HS-5 (cell line): ENCODE data around the gene CTDSP1.

Experiments used
- DNase-seq: peaks from one replicate; pipeline ENCODE4 v3.0.0-alpha.2; 2012; ENCODE audit warnings: low read depth

The CTDSP1 gene

DNA sequence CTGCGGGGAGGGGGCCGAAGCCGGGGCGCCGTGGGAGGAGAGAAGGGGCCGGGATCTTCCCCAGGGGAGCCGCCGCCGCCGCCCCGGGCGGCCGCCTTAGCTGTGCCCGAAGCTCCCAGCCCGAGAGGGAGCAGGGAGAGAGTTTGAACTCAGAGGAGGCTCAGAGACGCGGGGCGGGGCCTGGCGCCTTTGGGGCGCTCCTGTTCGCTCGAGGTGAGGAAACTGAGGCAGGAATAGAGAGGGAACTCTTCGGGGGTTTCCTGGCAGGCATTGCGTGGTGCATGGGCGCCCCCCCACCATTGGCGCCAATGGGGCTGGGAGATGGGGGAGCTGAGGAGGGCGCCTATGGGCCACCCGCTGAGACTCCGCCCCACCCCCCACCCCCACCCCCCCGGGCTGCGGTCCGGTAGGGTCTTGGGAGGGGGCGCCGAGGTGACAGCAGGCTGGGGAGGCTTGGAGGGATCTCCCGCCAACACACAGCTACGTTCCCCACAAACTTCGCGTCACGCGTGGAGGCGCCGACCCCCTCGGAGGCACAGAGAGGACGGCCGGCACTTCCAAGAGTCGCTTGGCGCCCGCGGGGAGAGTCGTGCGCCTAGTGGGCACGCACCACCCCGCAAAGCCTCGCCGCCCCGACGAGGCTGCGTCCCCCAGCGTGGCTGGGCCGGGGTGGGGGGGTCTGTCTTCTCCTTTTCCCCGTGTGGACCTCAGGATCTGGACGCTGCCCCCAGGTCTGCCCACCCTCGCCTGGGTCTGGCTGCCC is 680 bp downstream of the CTDSP1 start:
- DNase-seq: no peak

DNA sequence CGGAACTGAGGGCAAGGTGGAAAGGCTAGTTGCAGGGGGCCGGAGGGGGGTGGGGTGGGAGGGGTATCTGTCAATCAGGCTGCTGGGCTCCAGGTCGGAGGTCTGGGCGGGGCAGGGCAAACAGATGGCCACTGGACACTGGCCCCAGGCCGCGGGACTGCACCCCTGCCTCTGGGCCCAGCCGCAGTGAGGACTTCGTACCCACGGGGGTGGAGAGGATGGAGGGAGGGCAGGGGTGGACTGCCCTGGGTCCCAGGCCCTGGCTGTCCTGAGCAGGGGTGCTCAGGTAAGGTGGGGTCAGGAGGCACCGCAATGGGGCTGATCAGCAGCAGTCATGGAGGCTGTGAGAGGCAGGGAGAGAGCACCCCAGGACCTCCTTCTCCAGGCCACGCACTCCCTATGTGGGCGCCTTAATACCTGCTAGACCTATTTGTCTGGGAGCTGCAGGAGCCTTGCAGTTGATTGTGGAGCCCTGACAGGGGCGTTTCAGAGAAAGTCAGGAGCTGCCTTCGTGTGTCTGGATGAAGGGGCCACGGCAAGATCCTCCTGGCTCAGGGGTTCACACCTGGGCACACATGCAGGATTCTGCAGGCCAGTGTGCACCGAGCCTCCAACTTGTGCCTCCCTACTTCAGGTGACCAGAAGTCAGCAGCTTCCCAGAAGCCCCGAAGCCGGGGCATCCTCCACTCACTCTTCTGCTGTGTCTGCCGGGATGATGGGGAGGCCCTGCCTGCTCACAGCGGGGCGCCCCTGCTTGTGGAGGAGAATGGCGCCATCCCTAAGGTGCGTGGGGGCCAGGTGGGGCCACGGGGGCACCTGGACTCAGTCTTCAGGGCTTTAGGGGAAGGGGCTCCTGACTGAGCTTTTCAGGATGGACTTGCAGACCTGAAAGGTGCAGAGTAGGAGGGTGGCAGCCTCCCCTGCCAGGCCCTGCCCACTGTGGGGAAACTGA is 1.5 kb downstream of the CTDSP1 start:
- no peak for DNase-seq

DNA sequence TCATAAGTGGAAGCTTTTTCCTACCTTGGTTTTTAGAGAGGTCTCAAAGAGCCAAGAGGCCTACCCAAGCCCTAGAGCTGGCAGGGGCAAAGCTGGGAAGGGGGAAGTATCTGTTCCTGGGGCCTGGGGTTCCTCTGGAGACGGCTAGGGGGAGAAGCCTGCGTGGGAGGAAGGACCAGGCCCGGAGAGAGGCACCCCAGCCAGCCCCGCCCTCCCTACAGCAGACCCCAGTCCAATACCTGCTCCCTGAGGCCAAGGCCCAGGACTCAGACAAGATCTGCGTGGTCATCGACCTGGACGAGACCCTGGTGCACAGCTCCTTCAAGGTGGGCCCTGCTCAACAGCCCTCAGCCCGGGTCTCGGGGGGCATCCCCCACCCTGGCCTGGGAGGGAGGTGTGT is 2.2 kb downstream of the CTDSP1 start:
- DNase-seq: no peak

DNA sequence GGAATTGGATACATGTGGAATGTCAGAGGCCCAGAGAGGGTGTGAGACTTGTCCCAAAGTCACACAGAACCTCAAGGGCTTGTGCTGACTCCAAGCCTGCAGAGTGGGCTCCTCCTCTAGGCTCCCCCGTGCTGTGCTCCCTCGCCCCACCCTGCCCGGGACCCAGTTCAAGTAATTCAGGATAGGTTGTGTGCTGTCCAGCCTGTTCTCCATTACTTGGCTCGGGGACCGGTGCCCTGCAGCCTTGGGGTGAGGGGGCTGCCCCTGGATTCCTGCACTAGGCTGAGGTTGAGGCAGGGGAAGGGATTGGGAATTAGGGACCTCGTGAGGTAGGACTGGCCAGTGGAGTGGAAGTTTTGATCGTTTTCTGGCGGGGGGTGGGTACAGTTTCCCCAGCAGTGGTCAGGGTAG is 2.8 kb downstream of the CTDSP1 start:
- no peak for DNase-seq

DNA sequence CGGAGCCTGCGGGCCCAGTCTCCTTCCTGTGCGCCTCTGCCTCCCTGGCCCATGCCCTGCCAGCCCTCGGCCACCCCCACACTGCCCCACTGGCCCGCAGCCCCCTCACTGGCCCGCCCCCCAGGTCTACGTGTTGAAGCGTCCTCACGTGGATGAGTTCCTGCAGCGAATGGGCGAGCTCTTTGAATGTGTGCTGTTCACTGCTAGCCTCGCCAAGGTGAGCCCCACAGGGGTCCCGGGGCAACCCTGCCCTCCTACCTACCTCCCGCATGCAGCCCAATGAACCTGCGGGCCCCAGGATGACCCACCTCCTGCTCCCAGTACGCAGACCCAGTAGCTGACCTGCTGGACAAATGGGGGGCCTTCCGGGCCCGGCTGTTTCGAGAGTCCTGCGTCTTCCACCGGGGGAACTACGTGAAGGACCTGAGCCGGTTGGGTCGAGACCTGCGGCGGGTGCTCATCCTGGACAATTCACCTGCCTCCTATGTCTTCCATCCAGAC is 3.3 kb downstream of the CTDSP1 start:
- DNase-seq: no peak

DNA sequence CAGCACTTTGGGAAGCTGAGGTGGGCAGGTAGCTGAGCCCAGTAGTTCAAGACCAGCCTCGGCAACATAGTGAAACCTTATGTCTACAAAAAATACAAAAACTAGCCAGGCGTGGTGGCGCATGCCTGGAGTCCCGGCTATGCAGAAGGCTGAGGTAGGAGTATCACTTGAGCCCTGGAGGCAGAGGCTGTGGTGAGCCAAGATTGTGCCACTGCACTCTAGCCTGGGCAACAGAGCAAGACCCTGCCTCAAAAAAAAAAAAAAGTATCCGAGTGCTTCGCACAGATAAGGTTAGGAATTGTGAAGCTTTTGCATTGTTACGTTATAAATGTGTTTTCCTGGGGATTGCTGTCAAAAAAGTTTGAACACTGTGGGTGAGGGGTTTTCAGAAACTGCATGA is 4.1 kb downstream of the CTDSP1 start:
- DNase-seq: no peak

DNA sequence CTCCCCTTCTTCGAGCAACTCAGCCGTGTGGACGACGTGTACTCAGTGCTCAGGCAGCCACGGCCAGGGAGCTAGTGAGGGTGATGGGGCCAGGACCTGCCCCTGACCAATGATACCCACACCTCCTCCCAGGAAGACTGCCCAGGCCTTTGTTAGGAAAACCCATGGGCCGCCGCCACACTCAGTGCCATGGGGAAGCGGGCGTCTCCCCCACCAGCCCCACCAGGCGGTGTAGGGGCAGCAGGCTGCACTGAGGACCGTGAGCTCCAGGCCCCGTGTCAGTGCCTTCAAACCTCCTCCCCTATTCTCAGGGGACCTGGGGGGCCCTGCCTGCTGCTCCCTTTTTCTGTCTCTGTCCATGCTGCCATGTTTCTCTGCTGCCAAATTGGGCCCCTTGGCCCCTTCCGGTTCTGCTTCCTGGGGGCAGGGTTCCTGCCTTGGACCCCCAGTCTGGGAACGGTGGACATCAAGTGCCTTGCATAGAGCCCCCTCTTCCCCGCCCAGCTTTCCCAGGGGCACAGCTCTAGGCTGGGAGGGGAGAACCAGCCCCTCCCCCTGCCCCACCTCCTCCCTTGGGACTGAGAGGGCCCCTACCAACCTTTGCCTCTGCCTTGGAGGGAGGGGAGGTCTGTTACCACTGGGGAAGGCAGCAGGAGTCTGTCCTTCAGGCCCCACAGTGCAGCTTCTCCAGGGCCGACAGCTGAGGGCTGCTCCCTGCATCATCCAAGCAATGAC is 4.8 kb downstream of the CTDSP1 start:
- DNase-seq: no peak

DNA sequence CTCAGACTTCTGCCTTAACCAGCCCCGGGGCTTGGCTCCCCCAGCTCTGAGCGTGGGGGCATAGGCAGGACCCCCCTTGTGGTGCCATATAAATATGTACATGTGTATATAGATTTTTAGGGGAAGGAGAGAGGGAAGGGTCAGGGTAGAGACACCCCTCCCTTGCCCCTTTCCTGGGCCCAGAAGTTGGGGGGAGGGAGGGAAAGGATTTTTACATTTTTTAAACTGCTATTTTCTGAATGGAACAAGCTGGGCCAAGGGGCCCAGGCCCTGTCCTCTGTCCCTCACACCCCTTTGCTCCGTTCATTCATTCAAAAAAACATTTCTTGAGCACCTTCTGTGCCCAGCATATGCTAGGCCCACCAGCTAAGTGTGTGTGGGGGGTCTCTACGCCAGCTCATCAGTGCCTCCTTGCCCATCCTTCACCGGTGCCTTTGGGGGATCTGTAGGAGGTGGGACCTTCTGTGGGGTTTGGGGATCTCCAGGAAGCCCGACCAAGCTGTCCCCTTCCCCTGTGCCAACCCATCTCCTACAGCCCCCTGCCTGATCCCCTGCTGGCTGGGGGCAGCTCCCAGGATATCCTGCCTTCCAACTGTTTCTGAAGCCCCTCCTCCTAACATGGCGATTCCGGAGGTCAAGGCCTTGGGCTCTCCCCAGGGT is 5.5 kb downstream of the CTDSP1 start:
- no peak for DNase-seq

DNA sequence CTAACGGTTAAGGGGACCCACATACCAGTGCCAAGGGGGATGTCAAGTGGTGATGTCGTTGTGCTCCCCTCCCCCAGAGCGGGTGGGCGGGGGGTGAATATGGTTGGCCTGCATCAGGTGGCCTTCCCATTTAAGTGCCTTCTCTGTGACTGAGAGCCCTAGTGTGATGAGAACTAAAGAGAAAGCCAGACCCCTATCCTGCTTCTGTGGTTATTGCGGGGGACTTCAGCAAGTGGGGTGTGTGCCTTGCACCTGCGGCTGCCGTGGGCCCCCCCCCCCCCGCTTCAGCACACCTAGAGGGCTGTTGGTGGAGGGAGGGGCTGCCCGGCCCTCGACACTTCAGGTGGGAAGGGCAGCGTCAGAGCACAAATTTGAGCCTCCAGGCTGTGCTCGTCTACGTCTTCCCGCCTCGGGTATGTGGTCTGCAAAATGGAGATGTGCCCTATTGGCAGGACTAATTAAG is 6.1 kb downstream of the CTDSP1 start:
- no peak for DNase-seq

DNA sequence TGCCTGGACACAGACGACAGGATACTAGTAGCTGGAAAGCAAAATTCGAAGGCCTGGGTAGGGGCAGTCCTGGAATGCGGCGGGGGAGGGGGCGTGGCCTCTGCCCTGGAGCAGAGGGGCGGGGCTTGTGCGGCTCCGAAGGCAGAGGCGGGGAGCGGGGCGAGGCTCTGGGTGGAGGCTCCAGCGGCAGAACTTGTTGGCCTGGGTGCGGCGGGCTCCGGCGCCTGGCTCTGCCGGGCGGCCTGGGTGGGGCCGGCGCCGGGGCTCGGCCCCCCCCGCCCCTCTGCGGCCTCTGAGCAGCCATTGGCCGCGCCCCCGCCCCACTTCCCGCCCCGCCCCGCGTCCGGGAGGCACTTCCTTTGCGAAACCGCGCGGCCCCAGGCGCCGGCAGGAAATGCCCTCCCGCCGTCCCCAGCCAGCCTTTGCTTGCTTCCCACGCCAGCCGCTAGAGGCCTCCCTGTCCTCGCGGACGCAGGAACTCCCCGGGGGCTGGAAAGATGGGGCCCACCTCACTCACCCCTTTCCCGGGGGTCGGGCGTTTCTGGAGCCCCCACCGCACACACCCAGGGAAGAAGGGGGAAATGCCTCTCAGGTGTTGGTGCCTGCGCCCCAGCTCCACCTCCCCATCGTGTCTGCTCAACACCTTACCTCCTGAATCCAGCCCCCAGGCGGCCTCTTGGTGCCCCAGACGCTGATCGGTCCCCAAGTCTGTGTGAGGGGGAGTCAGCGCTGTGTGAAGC is 6.7 kb downstream of the CTDSP1 start:
- peak; percentile 69 for DNase-seq

DNA sequence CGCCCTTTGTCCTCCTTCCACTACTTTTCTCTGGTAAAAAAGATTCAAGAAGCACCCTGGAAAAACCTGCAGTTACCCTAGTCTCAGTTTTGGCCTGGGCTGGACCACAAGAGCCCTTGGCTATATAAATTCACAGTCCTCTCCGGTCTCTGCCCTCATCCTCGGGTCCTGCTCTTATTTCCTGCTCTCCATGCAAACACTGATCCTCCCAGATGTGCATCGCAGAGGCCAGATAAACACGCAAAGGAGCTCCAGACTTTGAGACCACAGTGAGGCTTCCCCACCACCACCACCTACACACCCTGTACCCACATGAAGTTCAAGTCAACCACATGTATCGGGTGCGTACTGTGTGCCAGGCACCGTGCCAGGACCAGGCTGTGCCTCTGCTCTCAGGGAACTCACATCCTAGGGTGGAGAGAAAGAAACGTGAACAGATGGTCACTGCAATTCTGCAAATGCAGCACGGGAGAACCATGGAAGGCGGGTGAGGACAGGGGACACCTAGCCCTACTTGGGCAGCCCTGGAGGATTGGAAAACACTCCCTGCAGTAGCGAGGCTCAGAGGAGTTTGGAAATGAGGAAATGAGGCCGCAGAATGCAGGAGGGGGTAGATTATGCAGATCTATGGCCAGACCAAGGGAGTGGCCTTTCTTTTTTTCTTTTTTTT is 7.4 kb downstream of the CTDSP1 start:
- DNase-seq: no peak

DNA sequence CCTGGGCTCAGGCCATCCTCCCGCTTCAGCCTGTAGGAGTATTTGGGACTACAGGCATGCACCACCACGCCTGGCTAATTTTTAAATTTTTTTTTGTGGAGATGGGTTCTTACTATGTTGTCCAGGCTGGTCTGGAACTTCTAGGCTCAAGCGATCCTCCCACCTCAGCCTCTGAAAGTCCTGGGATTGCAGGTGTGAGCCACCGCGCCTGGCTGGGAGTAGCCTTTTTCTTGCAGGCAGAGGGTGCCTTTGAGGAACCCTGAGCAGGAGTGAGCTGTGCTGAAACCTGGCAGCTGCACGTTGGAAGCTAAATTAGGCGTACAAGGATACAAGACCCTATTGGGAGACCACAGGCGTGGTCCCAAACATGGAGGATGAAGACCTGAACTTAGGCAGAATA is 8.0 kb downstream of the CTDSP1 start:
- no peak for DNase-seq

DNA sequence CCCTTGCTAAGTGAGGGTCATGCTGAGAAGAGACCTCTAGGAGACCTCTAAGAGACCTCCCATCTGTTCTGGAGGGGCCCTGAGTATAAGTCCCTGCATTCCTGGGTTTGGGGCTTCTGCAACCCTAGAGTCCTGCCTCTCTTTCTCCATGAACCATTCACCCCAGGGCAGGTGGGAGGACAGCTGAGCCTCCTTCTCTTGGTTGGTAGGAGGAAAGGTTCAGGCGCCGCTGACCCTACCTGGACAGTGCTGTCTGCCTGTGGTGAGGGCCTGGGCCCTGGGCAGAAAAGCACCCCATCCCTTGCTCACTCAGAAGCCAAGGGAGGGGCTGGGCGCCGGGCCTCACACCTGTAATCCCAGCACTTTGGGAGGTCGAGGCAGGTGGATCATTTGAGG is 18.7 kb downstream of the CTDSP1 start:
- DNase-seq: no peak

DNA sequence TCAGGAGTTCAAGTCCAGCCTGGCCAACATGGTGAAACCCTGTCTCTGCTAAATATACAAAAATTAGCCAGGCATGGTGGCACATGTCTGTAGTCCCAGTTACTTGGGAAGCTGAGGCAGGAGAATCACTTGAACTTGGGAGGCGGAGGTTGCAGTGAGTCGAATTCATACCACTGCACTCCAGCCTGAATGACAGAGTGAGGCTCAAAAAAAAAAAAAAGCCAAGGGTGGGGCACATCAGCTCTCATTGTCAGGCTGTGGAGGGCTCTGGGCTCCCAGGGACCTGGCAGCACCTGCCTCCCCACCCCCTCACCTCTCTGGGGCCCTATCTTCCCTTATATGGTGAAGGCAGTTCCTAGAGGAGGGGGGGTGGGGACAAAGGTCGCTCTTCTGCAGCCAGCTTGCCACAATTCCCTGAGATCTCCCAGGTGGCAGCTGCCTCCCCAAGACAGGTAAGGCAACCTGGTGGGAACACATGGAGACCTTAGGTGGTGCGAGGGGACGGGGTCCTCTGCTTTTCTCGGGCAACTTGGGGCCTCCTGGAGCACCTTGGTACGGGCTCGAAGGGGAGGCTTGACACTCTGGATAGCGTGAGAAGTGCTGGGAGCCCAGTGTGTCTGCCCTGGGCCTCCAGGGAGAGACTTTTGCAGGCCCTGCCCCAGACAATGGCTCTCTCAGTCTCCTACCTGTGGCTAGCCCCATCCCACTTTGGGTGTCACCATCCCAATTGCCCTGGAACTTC is 19.2 kb downstream of the CTDSP1 start, which contains the start of gene VIL1:
Gene VIL1 (plus strand): TSS at position 407 of the 742 bp plus-strand sequence. CDS start 4,656 bp downstream, outside the sequence.
- no peak for DNase-seq

DNA sequence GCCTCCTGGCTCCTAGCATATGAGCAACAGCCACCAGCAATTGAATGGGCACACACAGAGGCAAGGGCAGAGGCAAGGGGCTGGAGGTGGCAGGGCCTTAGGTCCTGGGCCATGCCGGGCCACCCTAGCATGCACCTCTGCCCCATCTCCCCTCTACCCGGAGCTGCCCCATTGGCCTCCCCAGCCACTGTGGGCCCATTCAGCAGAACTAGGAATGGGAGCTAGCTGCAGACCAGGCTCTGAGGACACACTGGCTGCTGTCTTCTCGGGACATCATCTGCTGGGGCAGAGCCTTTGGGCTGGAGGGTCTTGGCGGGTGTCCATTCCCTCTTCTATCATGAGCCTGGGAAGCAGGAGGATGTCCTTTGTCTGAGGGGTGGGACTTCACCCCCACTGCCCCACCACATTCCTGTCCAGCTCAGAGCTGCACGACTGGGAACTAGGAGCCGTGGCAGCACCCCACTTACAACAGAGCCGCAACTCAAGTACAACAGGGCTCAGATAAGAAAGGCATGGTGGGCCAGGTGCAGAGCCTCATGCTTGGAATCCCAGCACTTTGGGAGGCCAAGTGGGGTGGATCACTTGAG is 20.1 kb downstream of the CTDSP1 start:
- no peak for DNase-seq

DNA sequence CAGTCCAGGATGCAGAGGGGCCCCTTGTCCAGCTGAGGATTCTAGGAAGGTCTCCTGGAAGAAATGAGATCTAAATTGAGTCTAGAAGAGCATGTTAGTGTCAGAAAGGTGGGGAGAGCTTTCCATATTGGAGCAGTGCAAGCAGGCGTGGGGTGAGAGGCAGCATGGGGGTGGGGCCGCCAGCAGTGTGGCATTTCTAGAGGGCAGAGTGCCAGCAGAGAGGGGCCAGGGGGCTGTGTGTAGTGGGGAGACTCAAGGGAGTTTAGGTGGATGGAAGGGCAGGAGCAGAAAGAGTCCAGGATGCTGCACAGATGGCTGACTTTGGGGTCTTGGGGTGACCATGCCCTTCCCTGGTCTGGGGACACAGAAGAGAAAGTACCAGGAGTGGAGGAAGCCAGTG is 21.4 kb downstream of the CTDSP1 start:
- no peak for DNase-seq

DNA sequence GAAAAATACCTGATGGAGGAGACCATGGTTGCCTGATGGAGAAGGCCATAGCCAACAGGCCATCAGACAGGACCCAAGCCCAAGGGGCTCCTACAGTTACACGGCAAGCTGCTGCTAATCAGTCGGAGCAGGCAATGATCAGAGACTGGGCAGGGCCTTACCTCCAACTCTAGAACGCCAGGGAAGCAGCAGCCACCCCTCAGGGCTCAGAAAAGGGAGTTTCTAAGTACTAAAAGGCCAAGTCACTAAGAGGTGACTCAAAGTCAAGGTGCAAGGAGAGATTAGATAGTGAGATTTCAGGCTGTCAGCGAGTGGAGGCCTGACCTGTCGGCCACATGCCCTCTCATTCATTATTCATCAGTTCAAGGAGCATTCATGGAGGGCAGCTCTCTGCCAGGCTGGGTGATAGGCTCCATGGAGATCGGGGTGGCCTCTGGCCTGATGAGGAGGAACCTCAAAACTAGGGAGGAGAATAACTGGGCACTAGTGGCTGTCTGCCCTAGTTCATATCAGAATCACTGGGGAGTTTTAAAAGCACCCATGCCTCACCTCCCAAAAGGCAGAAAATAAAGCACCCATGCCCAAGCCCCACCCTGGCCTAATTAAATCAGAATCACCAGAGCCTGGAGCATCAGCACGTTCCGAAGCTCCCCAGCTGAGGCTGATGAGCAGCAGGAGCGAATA is 22.9 kb downstream of the CTDSP1 start:
- DNase-seq: no peak

DNA sequence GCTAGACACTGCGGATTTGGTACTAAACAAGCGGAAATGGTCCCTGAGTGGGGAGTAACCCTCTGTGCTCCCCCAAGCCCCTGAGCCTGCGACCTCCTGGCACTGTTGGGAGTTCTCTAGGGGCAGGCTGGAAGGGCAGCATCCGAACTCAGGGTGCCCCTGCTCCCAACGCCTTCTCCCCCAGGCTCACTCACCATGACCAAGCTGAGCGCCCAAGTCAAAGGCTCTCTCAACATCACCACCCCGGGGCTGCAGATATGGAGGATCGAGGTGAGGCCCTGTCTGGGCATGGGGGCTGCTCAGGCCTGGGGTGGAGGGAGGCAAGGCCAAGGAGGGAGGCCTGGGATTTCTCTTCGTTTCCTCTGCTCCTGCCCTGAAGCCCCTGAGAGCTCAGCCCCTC is 23.9 kb downstream of the CTDSP1 start:
- no peak for DNase-seq

DNA sequence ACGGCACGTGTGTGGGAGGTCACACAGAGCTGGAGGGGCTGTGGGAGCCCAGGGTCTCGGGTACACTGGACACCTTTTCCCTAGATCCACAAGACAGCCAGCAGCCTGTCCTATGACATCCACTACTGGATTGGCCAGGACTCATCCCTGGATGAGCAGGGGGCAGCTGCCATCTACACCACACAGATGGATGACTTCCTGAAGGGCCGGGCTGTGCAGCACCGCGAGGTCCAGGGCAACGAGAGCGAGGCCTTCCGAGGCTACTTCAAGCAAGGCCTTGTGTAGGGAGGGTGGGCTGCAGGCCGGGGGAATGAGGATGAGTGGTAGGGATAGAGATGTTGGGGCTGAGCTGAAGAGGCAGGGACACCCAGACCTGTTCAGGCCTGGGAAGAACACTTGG is 25.9 kb downstream of the CTDSP1 start:
- DNase-seq: no peak
